Parathyroid adenoma (tissue), 2 donors: ENCODE measurements around the gene WFS1.

Source experiments
- H2AFZ ChIP-seq: fragments of 300-600 bp; sonication (generic); one replicate; pipeline ENCODE4 v1.7.0; 2017; ENCODE audit warnings: antibody characterized with exemption, mild to moderate bottlenecking
- H3K27ac ChIP-seq: fragments of 300-600 bp; sonication (generic); one replicate; pipeline ENCODE4 v1.7.0; 2017
- H3K27me3 ChIP-seq: fragments of 300-600 bp; sonication (generic); one replicate; pipeline ENCODE4 v1.7.0; 2017; ENCODE audit warnings: low read length; ENCODE audit not compliant: control insufficient read depth, insufficient read depth
- H3K36me3 ChIP-seq: fragments of 300-600 bp; sonication (generic); one replicate; pipeline ENCODE4 v1.7.0; 2017; ENCODE audit warnings: low read length; ENCODE audit not compliant: control insufficient read depth, insufficient read depth
- H3K4me1 ChIP-seq: fragments of 300-600 bp; sonication (generic); one replicate; pipeline ENCODE4 v1.7.0; 2017; ENCODE audit warnings: control low read depth
- H3K4me2 ChIP-seq: fragments of 300-600 bp; sonication (generic); one replicate; pipeline ENCODE4 v1.7.0; 2017; ENCODE audit warnings: low read length
- H3K4me3 ChIP-seq: fragments of 300-600 bp; sonication (generic); one replicate; pipeline ENCODE4 v1.7.0; 2017; ENCODE audit warnings: low read depth, low read length
- H3K79me2 ChIP-seq: fragments of 300-600 bp; sonication (generic); one replicate; pipeline ENCODE4 v1.7.0; 2017; ENCODE audit warnings: control low read depth
- H3K9ac ChIP-seq: fragments of 300-600 bp; sonication (generic); one replicate; pipeline ENCODE4 v1.7.0; 2017; ENCODE audit warnings: mild to moderate bottlenecking
- H3K9me3 ChIP-seq: fragments of 300-600 bp; sonication (generic); one replicate; pipeline ENCODE4 v1.7.0; 2017; ENCODE audit warnings: low read length; ENCODE audit not compliant: control insufficient read depth
- TF ChIP-seq, protein P1 (sequence below): fragments of 300-600 bp; sonication (generic); IDR thresholded peaks from one replicate; pipeline ENCODE4 v1.7.0; 2017; ENCODE audit warnings: antibody characterized with exemption, mild to moderate bottlenecking
- donor health status: primary hyperparathyroidism.

Gene WFS1

DNA sequence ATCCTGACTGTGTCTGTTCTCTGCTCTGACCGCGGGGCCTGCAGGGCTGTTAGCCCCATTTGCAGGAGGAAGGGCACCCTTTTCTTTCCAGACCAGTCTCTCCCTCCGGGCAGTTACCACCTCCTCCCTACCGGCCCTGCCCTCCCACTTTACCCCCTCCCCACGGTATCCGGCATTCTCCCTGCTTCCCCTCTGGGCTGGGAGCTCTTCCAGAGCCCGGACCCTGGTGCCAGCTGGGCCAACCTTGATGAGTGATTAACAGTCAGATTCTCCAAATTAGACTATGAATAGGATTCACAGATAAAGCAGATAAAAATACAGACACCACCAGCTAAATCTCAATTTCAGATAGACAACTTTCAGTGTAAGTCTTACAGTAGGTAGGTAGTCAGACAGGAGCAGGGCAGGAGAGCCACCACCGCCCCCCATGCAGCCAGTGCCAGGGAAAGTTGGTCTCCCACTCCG lies 23.4 kb upstream of the WFS1 start:
- no peaks in the 10 kb centered on the region for H3K4me1 ChIP-seq
- H3K9ac ChIP-seq: no peak overlapping the region
- TF ChIP-seq, protein P1, sequence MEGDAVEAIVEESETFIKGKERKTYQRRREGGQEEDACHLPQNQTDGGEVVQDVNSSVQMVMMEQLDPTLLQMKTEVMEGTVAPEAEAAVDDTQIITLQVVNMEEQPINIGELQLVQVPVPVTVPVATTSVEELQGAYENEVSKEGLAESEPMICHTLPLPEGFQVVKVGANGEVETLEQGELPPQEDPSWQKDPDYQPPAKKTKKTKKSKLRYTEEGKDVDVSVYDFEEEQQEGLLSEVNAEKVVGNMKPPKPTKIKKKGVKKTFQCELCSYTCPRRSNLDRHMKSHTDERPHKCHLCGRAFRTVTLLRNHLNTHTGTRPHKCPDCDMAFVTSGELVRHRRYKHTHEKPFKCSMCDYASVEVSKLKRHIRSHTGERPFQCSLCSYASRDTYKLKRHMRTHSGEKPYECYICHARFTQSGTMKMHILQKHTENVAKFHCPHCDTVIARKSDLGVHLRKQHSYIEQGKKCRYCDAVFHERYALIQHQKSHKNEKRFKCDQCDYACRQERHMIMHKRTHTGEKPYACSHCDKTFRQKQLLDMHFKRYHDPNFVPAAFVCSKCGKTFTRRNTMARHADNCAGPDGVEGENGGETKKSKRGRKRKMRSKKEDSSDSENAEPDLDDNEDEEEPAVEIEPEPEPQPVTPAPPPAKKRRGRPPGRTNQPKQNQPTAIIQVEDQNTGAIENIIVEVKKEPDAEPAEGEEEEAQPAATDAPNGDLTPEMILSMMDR: no peak
- H3K27ac ChIP-seq: no peak overlapping the region
- H3K27me3 ChIP-seq: no peaks in the 10 kb centered on the region
- no peaks in the 10 kb centered on the region for H3K36me3 ChIP-seq
- no peak overlapping the region for H3K4me3 ChIP-seq
- no peak overlapping the region for H3K4me2 ChIP-seq
- no peak overlapping the region for H2AFZ ChIP-seq
- H3K79me2 ChIP-seq: no peaks in the 10 kb centered on the region
- no peaks in the 10 kb centered on the region for H3K9me3 ChIP-seq

DNA sequence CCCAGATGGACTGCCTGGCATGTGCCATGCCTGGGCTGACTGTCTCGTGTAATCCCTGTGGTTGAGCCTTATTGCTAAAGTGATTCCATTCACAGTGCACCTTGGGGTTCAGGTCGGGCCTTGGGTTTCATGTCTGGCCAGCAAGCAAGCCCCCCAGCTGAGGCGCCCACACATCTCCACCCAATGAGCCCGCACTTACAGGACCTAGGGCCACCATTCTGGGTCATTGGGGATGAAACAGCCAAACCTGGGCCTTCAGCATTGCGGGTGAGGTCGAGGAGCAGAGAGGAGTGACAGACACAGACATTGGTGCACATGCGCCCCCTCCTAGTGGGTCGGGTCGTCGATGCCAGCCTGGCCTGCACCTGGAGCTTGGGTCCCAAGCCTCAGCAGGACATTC lies 21.3 kb upstream of the WFS1 start:
- Histone ChIP-seq H3K9ac (no peak overlapping the region), H3K27ac (no peak overlapping the region), H3K79me2 (no peaks in the 10 kb centered on the region), H3K27me3 (no peaks in the 10 kb centered on the region), H3K9me3 (no peaks in the 10 kb centered on the region), H2AFZ (no peak overlapping the region), H3K4me1 (no peaks in the 10 kb centered on the region), H3K36me3 (no peaks in the 10 kb centered on the region), H3K4me3 (no peak overlapping the region), H3K4me2 (no peak overlapping the region)
- TF ChIP-seq, protein P1: no peak

DNA sequence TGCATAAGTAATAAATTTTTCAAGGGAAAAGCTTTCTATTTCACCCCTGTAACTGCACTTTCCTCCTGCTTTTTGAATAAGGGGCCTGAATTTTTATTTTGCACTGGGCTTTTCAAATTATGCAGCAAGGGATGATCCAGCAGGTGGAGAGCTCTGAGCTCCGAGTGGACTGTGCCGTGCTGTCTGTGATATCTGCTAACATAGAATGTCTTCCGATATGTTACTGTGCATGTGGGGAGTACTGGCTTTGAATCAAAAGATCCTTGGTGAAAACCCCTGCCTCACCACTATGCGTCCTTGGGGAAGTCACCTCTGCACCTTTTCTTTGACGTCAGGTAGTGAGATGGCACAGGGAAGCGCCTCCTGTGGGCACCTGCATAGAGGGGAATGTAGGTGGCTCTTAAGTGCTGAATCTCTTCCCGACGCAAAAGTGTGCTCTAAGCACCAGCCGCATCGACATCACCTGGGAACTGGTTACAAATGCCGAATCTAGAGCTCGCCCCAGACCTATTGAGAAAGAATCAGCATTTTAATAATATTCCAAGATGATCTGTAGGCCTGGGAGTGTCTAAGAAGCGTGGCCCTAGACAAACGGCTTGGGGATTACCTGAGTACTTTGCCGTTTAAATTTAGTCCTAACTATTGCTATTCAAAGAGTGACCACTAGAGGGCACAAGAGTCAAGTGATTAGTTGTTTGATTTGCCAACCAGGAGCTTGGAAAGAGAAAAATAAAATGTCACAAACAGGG lies 19.2 kb upstream of the WFS1 start:
- Histone ChIP-seq H3K27ac (no peak overlapping the region), H3K9ac (no peak overlapping the region), H2AFZ (peak overlapping the region; percentile 34), H3K9me3 (no peaks in the 10 kb centered on the region), H3K4me1 (no peaks in the 10 kb centered on the region), H3K36me3 (no peaks in the 10 kb centered on the region), H3K4me2 (no peak overlapping the region), H3K27me3 (no peaks in the 10 kb centered on the region), H3K79me2 (no peaks in the 10 kb centered on the region), H3K4me3 (no peak overlapping the region)
- TF ChIP-seq, protein P1: peak; percentile 69

DNA sequence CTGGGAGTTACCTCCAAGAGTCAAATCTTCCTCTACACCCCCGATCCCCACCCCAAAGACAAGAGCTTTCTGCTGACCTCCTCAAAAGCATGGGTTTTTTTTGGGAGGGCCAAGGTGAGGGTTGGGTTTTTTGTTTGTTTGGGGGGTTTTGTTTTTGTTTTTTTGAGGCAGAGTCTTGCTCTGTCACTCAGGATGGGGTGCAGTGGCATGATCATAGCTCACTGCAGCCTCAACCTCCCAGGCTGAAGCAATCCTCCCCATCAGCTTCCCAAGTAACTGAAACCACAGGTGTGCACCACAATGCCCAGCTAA lies 18.7 kb upstream of the WFS1 start:
- H3K36me3 ChIP-seq: no peaks in the 10 kb centered on the region
- no peaks in the 10 kb centered on the region for H3K79me2 ChIP-seq
- no peak overlapping the region for H3K9ac ChIP-seq
- TF ChIP-seq, protein P1: no peak
- no peaks in the 10 kb centered on the region for H3K4me1 ChIP-seq
- H3K9me3 ChIP-seq: no peaks in the 10 kb centered on the region
- no peaks in the 10 kb centered on the region for H3K27me3 ChIP-seq
- H3K27ac ChIP-seq: no peak overlapping the region
- no peak overlapping the region for H2AFZ ChIP-seq
- H3K4me2 ChIP-seq: no peak overlapping the region
- H3K4me3 ChIP-seq: no peak overlapping the region

DNA sequence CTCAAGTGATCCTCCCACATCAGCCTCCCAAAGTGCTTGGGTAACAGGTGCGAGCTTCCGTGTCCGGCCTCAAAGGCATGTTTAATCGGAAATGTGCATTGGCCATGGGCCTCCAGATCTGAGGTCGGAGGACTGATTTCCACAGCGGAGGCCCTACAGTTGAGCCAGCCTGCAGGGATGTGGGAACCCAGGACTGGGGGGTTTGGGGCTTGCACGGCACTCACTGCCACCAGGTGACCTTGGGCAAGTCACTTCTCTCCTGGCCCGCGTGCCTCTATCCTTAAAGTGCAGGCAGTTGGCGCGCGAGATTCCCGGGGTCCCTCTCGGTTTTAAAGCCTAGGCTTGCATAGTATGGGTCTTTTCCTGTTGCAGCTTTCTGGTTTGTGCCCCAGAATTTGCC lies 18.3 kb upstream of the WFS1 start:
- Histone ChIP-seq H3K9me3 (no peaks in the 10 kb centered on the region), H3K79me2 (no peaks in the 10 kb centered on the region), H3K4me2 (no peak overlapping the region), H3K4me1 (no peaks in the 10 kb centered on the region), H3K4me3 (no peak overlapping the region), H3K36me3 (no peaks in the 10 kb centered on the region), H3K27me3 (no peaks in the 10 kb centered on the region), H2AFZ (no peak overlapping the region), H3K9ac (no peak overlapping the region), H3K27ac (no peak overlapping the region)
- TF ChIP-seq, protein P1: no peak
